Natural killer cell (primary cell): ENCODE data around the gene EPB41L3. TPM values are rescaled to one million over a fixed set of nuclear protein-coding genes. Genes with fewer than 3 reads are reported as not detected.

Experiments used
- ATAC-seq, 3 donors: fragments of 150-1000 bp in 2 of 3; fragments of 200-7000 bp in 1 of 3; cut with Tn5 transposase; 1 replicate in 1 of 3; 2 replicates in 2 of 3; pipeline ENCODE4 v1.10.0; 2021; ENCODE audit warnings: mild to moderate bottlenecking in 2 of 3, moderate library complexity in 2 of 3
- DNase-seq, 2 donors: peaks; one replicate each; pipeline versions ENCODE4 v3.0.0 to v3.0.0-alpha.2; 2013 to 2021; ENCODE audit warnings: mixed read lengths in 1 of 2
- H3K27ac ChIP-seq: one replicate; pipeline ENCODE4 v1.5.1; 2013; ENCODE audit warnings: mild to moderate bottlenecking, low read length
- H3K27me3 ChIP-seq: one replicate; pipeline ENCODE4 v1.6.1; 2013; ENCODE audit warnings: low read length; ENCODE audit not compliant: control insufficient read depth, insufficient read depth
- H3K36me3 ChIP-seq: one replicate; pipeline ENCODE4 v1.6.1; 2013; ENCODE audit warnings: low read length; ENCODE audit not compliant: control insufficient read depth, insufficient read depth
- H3K4me1 ChIP-seq: one replicate; pipeline ENCODE4 v1.6.1; 2013; ENCODE audit warnings: low read length; ENCODE audit not compliant: control insufficient read depth, insufficient read depth
- H3K4me3 ChIP-seq: one replicate; pipeline ENCODE4 v1.5.1; 2013; ENCODE audit warnings: low read length
- H3K9me3 ChIP-seq: one replicate; pipeline ENCODE4 v1.6.1; 2013; ENCODE audit warnings: low read length; ENCODE audit not compliant: control insufficient read depth, insufficient read depth
- H3K27ac Mint-ChIP-seq, 2 donors: one replicate each; pipeline ENCODE4 v1.8.0; 2022; ENCODE audit warnings: mild to moderate bottlenecking in 2 of 2, mixed read lengths in 2 of 2, moderate library complexity in 1 of 2
- H3K27me3 Mint-ChIP-seq, 2 donors: one replicate each; pipeline ENCODE4 v1.8.0; 2022; ENCODE audit warnings: low read depth in 2 of 2, mixed read lengths in 2 of 2
- H3K36me3 Mint-ChIP-seq: one replicate; pipeline ENCODE4 v1.8.0; 2022; ENCODE audit warnings: mixed read lengths
- H3K4me1 Mint-ChIP-seq, 2 donors: one replicate each; pipeline ENCODE4 v1.8.0; 2022; ENCODE audit warnings: mixed read lengths in 2 of 2
- H3K4me3 Mint-ChIP-seq: one replicate; pipeline ENCODE4 v1.8.0; 2022; ENCODE audit warnings: mild to moderate bottlenecking, moderate library complexity, mixed read lengths
- H3K9me3 Mint-ChIP-seq, 2 donors: one replicate each; pipeline ENCODE4 v1.8.0; 2022; ENCODE audit warnings: mixed read lengths in 2 of 2
- WGBS: methylation state at CpG from one replicate; pipeline ENCODE4 v1.1.7; 2013; ENCODE audit warnings: missing lambda C conversion rate; ENCODE audit not compliant: insufficient coverage; 5-methylcytosine and 5-hydroxymethylcytosine counted together
- intact Hi-C: fragments of 100-400 bp; cut with micrococcal nuclease; formaldehyde crosslinking; loops from one replicate; pipeline ENCODE4 v1.14.2; 2022
- total RNA-seq, 4 donors: library from RNA; stranded (reverse); fragments of 120-200 nt in 1 of 4; gene quantifications; one replicate each; pipeline versions ENCODE4 v1.2.3 to v1.2.4, GENCODE V29; 2013 to 2022
- TF ChIP-seq, protein P1 (sequence below): fragments of 200-600 bp; IDR thresholded peaks from one replicate; pipeline ENCODE4 v1.8.0; 2022; ENCODE audit warnings: antibody characterized with exemption

Gene EPB41L3
- total RNA-seq, 3 donors from 2014 or later (not counting 1 experiment from before 2014, with no cell fraction given), result 3.3 to 6.0 (median 4.4) TPM

GRCh38 chr18:5521000-5521399, 22.8 kb downstream of the EPB41L3 start:
- peaks cover 2 to 6% of the 10 kb centered on the region in 2 donors for H3K27me3 Mint-ChIP-seq
- Histone ChIP-seq H3K27me3 (no peaks in the 10 kb centered on the region), H3K4me3 (no peak overlapping the region), H3K4me1 (no peaks in the 10 kb centered on the region), H3K27ac (no peak overlapping the region), H3K9me3 (no peaks in the 10 kb centered on the region), H3K36me3 (no peaks in the 10 kb centered on the region)
- ATAC-seq (no peak), DNase-seq (no peak)
- H3K9me3 Mint-ChIP-seq, result peaks cover 0 to 2% of the 10 kb centered on the region in 2 donors
- H3K4me3 Mint-ChIP-seq, result no peak overlapping the region
- H3K27ac Mint-ChIP-seq, result no peak overlapping the region
- intact Hi-C loops, result no loop called here
- WGBS, result 91% methylated on average over 2 of the region's 2 CpGs
- H3K4me1 Mint-ChIP-seq, result no peaks in the 10 kb centered on the region
- TF ChIP-seq, protein P1, sequence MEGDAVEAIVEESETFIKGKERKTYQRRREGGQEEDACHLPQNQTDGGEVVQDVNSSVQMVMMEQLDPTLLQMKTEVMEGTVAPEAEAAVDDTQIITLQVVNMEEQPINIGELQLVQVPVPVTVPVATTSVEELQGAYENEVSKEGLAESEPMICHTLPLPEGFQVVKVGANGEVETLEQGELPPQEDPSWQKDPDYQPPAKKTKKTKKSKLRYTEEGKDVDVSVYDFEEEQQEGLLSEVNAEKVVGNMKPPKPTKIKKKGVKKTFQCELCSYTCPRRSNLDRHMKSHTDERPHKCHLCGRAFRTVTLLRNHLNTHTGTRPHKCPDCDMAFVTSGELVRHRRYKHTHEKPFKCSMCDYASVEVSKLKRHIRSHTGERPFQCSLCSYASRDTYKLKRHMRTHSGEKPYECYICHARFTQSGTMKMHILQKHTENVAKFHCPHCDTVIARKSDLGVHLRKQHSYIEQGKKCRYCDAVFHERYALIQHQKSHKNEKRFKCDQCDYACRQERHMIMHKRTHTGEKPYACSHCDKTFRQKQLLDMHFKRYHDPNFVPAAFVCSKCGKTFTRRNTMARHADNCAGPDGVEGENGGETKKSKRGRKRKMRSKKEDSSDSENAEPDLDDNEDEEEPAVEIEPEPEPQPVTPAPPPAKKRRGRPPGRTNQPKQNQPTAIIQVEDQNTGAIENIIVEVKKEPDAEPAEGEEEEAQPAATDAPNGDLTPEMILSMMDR, result no peak
- H3K36me3 Mint-ChIP-seq, result no peaks in the 10 kb centered on the region

GRCh38 chr18:5520464-5520863, 23.3 kb downstream of the EPB41L3 start:
- Mint-ChIP-seq H3K27ac (no peak overlapping the region), H3K4me1 (peaks cover 0 to 1% of the 10 kb centered on the region in 2 donors), H3K36me3 (no peaks in the 10 kb centered on the region), H3K27me3 (peaks cover 2 to 6% of the 10 kb centered on the region in 2 donors), H3K4me3 (no peak overlapping the region), H3K9me3 (peaks cover 0 to 2% of the 10 kb centered on the region in 2 donors)
- no peaks in the 10 kb centered on the region for H3K27me3 ChIP-seq
- no peak for DNase-seq
- intact Hi-C loops, result no loop called here
- H3K36me3 ChIP-seq, result no peaks in the 10 kb centered on the region
- no peak overlapping the region for H3K27ac ChIP-seq
- no peak overlapping the region for H3K4me3 ChIP-seq
- no peaks in the 10 kb centered on the region for H3K4me1 ChIP-seq
- WGBS, result 71% methylated on average over 1 of the region's 1 CpG
- no peak for ATAC-seq
- no peaks in the 10 kb centered on the region for H3K9me3 ChIP-seq
- TF ChIP-seq, protein P1, result no peak

DNA sequence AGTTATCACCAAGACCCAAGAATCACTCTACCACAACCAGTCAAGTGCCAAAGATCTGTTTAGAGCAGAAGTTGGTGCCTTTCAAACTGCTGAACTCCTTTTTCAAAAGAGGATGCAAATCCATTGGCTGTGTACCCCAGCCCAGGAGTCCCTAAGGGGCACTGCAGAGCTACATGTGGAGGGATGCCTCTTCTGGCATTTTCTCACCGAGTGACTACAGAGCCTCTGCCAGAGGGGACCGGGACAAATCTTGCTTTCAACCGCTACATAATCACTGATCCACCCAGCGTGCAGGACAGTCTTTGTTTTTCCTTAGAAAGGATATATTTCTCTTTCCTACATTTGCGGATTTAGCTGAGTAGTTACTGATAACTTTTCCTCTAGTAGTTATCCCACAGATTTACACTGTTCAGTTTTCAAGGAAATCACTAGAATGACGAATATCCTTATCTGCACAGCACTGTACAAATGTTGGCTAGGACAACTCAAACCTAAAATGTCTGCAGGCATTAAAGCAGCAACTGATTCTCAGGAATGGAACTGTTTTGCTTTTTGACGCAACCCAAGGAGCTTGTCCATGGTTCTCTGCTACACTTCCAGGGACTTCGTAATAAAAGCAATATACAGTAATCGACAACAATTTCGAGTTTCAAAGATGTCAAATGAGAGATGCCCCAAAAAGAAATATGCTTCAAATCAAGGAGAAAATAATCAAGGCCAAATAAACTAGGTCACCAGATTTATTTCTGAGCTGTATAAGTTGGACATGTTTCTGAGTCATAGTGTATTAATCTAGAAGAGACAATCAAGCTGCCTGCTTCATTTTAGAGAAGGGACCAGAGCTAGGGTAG, 24.1 kb downstream of the EPB41L3 start:
- WGBS, result 91% methylated on average over 10 of the region's 10 CpGs
- peaks cover 0 to 5% of the 10 kb centered on the region in 2 donors for H3K4me1 Mint-ChIP-seq
- TF ChIP-seq, protein P1, result no peak

More for the DNA sequence above, 24.1 kb downstream of the EPB41L3 start:
- no peaks in the 10 kb centered on the region for H3K36me3 ChIP-seq
- no peaks in the 10 kb centered on the region for H3K9me3 ChIP-seq
- ATAC-seq, result no peak
- no peak overlapping the region for H3K27ac ChIP-seq
- no peaks in the 10 kb centered on the region for H3K4me1 ChIP-seq
- H3K27ac Mint-ChIP-seq, result no peak overlapping the region
- no peak for DNase-seq
- intact Hi-C loops, result no loop called here
- H3K4me3 Mint-ChIP-seq, result no peak overlapping the region
- H3K36me3 Mint-ChIP-seq, result no peaks in the 10 kb centered on the region
- peaks cover 2% of the 10 kb centered on the region in 2 donors for H3K27me3 Mint-ChIP-seq
- peaks cover 0 to 2% of the 10 kb centered on the region in 2 donors for H3K9me3 Mint-ChIP-seq
- no peaks in the 10 kb centered on the region for H3K27me3 ChIP-seq
- H3K4me3 ChIP-seq, result no peak overlapping the region
